Activated naive CD8-positive, alpha-beta T cell treated with anti-CD3 and anti-CD28 coated beads, Interleukin-2, amount 50 U/mL, for 24 hours (primary cell): ENCODE results near the gene OR12D2.
"Not testable (repeated sequence)": the region's sequence is repeated elsewhere in the genome, so short reads cannot be mapped to it uniquely, and the experiment has no call there.

Experiments
- ATAC-seq: fragments of 150-1000 bp; cut with Tn5 transposase; one replicate; pipeline ENCODE4 v1.10.0; 2021
- DNase-seq: peaks from one replicate; pipeline ENCODE4 v3.0.0; 2021
- H3K27ac Mint-ChIP-seq: one replicate; pipeline ENCODE4 v1.8.0; 2021; ENCODE audit warnings: mild to moderate bottlenecking, mixed read lengths
- H3K27me3 Mint-ChIP-seq: one replicate; pipeline ENCODE4 v1.8.0; 2021; ENCODE audit warnings: mixed read lengths
- H3K36me3 Mint-ChIP-seq: one replicate; pipeline ENCODE4 v1.8.0; 2021; ENCODE audit warnings: low read depth, mixed read lengths
- H3K4me1 Mint-ChIP-seq: one replicate; pipeline ENCODE4 v1.8.0; 2021; ENCODE audit warnings: mixed read lengths
- H3K4me3 Mint-ChIP-seq: one replicate; pipeline ENCODE4 v1.8.0; 2021; ENCODE audit warnings: mild to moderate bottlenecking, moderate library complexity, mixed read lengths
- H3K9me3 Mint-ChIP-seq: one replicate; pipeline ENCODE4 v1.8.0; 2021; ENCODE audit warnings: mixed read lengths

Gene OR12D2

GRCh38 chr6:29426654-29427053 is 31.2 kb downstream of the OR12D2 start:
- no peaks in the 10 kb centered on the region for H3K9me3 Mint-ChIP-seq
- no peak overlapping the region for H3K4me3 Mint-ChIP-seq
- ATAC-seq, result no peak

DNA sequence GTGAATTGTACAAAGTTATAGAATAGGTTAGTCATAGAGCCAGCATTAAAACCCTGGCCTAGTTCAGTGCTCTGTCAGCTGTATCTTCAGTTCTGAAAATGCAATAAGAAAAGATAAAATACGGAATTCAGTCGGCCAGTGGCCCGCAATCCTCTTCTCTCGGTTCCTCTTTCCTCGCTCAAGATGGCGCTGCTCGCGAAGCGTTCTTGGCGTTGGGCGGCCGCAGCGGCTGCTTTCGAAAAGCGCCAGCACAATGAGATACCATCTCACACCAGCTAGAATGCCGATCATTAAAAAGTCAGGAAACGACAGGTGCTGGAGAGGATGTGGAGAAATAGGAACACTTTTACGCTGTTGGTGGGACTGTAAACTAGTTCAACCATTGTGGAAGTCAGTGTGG is 41.3 kb downstream of the OR12D2 start:
- not testable (repeated sequence) for H3K27ac Mint-ChIP-seq, ATAC-seq, H3K36me3 Mint-ChIP-seq, H3K4me1 Mint-ChIP-seq, DNase-seq, H3K9me3 Mint-ChIP-seq, H3K4me3 Mint-ChIP-seq
- H3K27me3 Mint-ChIP-seq, result peaks cover 38% of the 10 kb centered on the region

More at GRCh38 chr6:29426654-29427053, 31.2 kb downstream of the OR12D2 start:
- no peaks in the 10 kb centered on the region for H3K36me3 Mint-ChIP-seq
- peaks cover 31% of the 10 kb centered on the region for H3K27me3 Mint-ChIP-seq
- no peaks in the 10 kb centered on the region for H3K4me1 Mint-ChIP-seq
- no peak for DNase-seq
- no peak overlapping the region for H3K27ac Mint-ChIP-seq

- no peak for ATAC-seq
- peaks cover 28% of the 10 kb centered on the region for H3K27me3 Mint-ChIP-seq
- H3K4me1 Mint-ChIP-seq, result no peaks in the 10 kb centered on the region
- H3K4me3 Mint-ChIP-seq, result no peak within 1 kb of the TSS
- peaks cover 6% of the 10 kb centered on the region for H3K9me3 Mint-ChIP-seq
- H3K36me3 Mint-ChIP-seq, result no peaks in the 10 kb centered on the region
- no peak within 1 kb of the TSS for H3K27ac Mint-ChIP-seq
- DNase-seq, result no peak
Measured at GRCh38 chr6:29439006-29439405, 43.6 kb downstream of the OR12D2 start, which contains the start of gene OR10C1. Gene OR10C1, plus strand, starts transcription at chr6:29439306. Its CDS starts 710 bp downstream, at chr6:29440016.

DNA sequence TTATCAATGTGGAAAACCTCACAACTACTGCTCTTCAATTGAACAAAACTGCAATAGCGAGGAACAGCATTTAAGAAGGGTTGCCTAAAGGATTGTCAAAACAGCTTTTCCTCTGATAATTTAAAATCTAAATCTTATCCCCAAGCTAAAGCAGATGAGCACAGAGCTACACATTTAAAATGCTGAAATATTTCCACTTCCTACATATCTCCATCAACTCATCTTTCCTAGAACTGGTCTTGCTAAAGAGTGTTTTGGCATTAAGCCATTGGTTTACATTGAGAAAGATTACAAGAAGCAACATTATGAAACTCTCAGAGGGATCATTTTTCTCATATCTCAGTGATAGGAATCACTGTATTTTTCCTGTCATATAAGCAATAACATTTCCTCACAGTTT is 47.3 kb downstream of the OR12D2 start:
- no peaks in the 10 kb centered on the region for H3K36me3 Mint-ChIP-seq
- peaks cover 3% of the 10 kb centered on the region for H3K9me3 Mint-ChIP-seq
- H3K27me3 Mint-ChIP-seq, result peaks cover 35% of the 10 kb centered on the region

GRCh38 chr6:29444031-29444430 is 48.6 kb downstream of the OR12D2 start:
- H3K9me3 Mint-ChIP-seq, H3K27ac Mint-ChIP-seq, ATAC-seq, DNase-seq, H3K4me3 Mint-ChIP-seq, H3K36me3 Mint-ChIP-seq, H3K4me1 Mint-ChIP-seq: not testable (repeated sequence)
- H3K27me3 Mint-ChIP-seq, result peaks cover 38% of the 10 kb centered on the region

More for the DNA sequence above, 47.3 kb downstream of the OR12D2 start:
- ATAC-seq (no peak), DNase-seq (no peak)
- Mint-ChIP-seq H3K4me1 (no peaks in the 10 kb centered on the region), H3K27ac (no peak overlapping the region), H3K4me3 (no peak overlapping the region)
